ENCODE results near the gene TMTC2.

- no peak for TF ChIP-seq SMC3 (conservative IDR thresholded peaks at IDR 0.05; ENCODE audit: poor library complexity)
- TF ChIP-seq, protein P1, sequence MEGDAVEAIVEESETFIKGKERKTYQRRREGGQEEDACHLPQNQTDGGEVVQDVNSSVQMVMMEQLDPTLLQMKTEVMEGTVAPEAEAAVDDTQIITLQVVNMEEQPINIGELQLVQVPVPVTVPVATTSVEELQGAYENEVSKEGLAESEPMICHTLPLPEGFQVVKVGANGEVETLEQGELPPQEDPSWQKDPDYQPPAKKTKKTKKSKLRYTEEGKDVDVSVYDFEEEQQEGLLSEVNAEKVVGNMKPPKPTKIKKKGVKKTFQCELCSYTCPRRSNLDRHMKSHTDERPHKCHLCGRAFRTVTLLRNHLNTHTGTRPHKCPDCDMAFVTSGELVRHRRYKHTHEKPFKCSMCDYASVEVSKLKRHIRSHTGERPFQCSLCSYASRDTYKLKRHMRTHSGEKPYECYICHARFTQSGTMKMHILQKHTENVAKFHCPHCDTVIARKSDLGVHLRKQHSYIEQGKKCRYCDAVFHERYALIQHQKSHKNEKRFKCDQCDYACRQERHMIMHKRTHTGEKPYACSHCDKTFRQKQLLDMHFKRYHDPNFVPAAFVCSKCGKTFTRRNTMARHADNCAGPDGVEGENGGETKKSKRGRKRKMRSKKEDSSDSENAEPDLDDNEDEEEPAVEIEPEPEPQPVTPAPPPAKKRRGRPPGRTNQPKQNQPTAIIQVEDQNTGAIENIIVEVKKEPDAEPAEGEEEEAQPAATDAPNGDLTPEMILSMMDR (IDR thresholded peaks at IDR 0.05; ENCODE audit: poor library complexity, severe bottlenecking): no peak
- no peak for TF ChIP-seq MXI1 (conservative IDR thresholded peaks at IDR 0.05; ENCODE audit: poor library complexity, severe bottlenecking)
- TF ChIP-seq EP300 (conservative IDR thresholded peaks at IDR 0.05; ENCODE audit: poor library complexity, severe bottlenecking): no peak
- TF ChIP-seq RAD21 (conservative IDR thresholded peaks at IDR 0.05): no peak
- no peak for TF ChIP-seq EZH2 (IDR thresholded peaks at IDR 0.05; ENCODE audit: borderline replicate concordance, insufficient read depth, low read length, poor library complexity, severe bottlenecking)
- no peak for TF ChIP-seq POLR2AphosphoS5 (IDR thresholded peaks at IDR 0.05)
Observed at GRCh38 chr12:82756303-82756702, 69.6 kb downstream of the TMTC2 start.
